Stimulated activated CD8-positive, alpha-beta memory T cell treated with anti-CD3 and anti-CD28 coated beads, Interleukin-7, amount 100 ng/mL, for 48 hours (primary cell): ENCODE data around the gene ESPN.

Experiments
- DNase-seq, 2 donors: peaks; one replicate each; pipeline ENCODE4 v3.0.0-alpha.2; 2020; ENCODE audit warnings: low read depth in 1 of 2; ENCODE audit errors: extremely low read depth in 1 of 2

The ESPN gene

GRCh38 chr1:6495540-6496364, 71.2 kb downstream of the ESPN start:
- no peak for DNase-seq

DNA sequence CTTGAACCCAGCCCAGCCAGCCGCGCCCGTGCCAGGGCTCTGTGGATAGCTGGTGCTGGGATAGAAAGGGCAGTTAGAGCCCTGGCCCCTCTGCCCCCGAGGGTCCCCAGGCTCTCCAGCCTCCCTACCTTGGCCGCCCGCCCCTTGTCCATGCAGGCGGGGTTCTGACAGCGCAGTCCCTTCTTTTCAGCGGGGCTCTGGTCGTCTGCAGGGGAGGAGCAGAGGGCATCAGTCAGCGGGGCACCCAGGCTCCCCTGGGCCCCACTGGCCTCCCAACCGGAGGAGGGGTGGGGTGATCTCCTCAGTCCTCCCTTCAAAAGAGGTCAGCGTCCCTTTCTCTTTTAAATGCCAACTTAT, 71.8 kb downstream of the ESPN start:
- DNase-seq = no peak

GRCh38 chr1:6496890-6497214, 72.3 kb downstream of the ESPN start:
- DNase-seq = no peak

GRCh38 chr1:6497215-6497866, 72.8 kb downstream of the ESPN start:
- no peak for DNase-seq

- no peak for DNase-seq
These were observed 73.4 kb downstream of the ESPN start for GRCh38 chr1:6497867-6498575.

GRCh38 chr1:6498576-6499111, 74.1 kb downstream of the ESPN start:
- no peak for DNase-seq

- no peak for DNase-seq
These were observed 74.7 kb downstream of the ESPN start for GRCh38 chr1:6499296-6499695.

DNA sequence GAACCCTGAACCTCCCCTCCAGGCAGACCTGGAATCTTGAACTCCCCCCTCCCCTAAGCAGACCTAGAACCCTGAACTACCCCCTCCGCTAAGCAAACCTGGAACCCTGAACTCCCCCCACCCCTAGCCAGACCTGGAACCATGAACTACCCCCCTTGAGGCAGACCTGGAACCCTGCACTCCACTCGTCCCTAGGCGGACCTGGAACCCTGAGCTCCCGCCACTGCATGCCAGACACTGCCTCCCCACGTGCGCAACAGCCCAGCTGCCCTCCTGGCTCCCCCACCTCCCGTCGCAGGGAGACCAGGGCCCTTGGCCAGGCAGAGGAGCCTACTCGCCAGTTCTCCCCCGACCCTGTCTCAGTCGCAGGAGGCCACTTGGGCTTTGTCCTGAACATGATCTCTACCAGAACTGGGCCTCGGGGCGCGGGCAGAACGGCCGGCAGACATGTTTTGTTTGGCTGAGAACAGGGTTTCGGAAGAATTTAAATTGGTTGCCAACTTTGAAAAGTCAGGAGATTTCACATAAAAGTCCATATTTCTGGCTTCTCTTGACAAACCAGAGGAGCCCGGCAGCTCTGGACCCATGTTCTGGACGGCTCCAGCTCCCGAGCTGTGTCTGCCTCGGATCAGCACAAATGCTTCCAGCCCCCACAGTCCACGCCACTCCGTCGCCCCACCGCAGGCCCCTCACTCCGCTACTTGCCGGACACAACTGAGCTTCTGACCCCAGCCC, 76.1 kb downstream of the ESPN start:
- no peak for DNase-seq

DNA sequence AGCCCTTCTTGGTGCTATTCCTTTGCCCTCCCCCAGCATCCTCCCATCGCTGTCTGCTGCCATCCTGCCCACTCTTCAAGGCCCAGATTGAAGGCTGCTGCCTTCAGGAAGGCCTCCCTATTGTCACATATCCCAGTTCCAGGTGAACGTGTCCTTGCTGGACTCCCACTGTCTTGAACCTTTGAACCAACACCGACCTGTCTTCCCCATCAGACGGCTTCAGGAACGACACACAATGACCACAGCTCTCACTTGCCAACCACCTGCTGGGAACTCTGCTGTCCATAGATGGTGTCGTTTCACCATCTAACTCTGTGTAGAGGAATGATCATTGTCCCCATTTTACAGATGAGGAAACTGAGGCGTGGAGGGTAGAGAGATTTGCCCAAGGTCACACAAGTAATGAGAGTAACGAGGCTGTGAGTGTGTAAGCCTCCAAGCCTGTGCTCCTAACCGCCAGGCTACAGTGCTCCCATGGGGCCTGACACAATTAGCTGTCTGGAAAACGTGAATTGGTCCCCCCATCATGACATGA, 76.8 kb downstream of the ESPN start:
- DNase-seq = no peak

DNA sequence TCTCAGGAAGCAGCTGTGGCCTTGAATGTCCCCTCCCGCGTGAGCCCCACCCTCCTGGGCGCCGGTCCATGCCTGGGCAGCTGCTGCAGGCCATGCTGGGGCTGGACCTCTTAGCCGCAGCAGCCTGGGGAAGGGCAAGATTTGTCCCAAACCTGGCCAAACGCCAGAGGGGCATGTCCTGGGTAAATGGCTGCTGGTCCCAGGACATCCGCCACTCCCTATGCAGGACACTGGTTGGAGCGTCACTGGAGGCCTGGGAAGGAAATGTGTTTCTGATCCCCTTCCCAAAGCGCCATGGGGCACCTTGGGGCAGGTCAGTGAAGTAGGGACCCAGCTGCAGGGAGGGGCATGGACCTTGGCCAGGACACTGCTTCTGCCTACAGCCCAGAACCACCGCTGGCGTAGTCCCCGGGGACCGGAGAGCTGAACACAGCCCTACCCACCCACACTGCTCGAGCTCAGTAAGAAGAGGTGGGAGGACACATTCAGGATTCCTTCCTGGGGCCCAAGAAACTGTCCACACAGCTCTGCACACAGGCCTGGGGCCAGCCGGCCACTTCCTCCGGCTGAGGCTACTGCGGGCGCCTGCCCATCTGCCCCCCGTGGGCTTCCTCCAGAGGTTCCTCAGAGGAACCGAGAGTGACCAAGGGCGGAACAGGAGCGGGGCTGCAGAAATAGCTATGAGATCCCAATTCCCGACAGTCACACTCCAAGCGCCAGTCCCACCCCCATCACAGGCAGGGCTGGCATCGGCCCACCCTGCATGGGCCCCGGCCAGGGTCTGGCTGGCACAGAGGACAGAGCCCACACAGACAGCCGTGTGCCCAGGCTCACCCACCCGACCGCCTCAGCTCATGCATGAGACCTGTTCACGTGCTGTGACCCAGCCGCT, 77.7 kb downstream of the ESPN start:
- no peak for DNase-seq

DNA sequence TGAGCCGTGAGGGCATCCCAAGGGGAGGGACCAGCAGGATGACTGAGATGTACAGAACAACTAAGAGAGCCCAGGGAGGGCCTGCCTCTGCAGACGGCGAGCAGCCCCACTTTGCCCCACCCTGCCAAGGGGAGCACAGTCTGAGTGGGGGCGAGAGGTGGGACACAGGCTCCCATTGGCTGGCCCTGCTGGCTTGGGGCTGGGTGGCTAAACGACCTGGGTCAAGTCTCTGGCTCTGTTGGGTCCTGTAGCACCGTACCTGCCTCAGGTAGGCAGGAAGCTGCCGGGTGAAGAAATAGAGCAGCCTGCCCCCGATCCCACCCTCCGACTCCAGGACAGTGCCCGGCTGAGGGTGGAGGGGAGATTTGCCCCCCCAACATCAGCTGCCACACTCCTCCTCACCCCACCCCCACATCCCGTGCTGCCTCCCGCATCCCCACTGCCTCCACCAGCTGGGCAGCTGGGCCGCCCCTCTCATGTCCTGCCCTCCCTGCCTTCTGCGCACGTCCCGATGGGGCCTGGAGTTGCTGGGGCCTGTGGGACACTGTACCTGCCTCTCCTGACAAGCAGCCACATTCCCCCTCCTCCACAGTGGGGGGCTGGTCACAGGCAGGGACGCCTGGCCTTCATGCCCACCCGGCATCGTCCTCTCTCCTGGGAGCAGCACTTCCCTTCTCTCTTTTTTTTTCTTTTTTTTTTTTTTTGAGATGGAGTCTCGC, 79.5 kb downstream of the ESPN start:
- DNase-seq = no peak

DNA sequence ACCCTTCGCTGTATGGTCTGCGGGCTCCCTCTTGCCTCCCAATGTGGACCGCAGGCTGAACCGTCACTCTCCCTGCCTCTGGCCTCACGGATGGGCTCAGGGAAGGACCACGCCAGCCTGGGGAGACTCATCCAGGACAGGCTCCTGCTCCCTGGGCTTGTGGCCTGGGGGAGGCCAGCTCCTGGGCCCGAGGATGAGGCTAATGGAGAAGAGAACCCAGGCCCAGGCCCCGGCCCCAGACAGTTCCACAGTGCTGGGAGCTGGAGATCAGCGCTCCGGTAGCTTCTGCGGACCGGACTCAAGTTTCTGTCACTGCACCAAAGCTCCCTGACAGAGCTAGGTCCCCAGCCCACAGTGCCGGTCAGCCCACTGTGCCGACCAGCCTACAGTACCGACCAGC, 80.3 kb downstream of the ESPN start:
- DNase-seq = no peak

DNA sequence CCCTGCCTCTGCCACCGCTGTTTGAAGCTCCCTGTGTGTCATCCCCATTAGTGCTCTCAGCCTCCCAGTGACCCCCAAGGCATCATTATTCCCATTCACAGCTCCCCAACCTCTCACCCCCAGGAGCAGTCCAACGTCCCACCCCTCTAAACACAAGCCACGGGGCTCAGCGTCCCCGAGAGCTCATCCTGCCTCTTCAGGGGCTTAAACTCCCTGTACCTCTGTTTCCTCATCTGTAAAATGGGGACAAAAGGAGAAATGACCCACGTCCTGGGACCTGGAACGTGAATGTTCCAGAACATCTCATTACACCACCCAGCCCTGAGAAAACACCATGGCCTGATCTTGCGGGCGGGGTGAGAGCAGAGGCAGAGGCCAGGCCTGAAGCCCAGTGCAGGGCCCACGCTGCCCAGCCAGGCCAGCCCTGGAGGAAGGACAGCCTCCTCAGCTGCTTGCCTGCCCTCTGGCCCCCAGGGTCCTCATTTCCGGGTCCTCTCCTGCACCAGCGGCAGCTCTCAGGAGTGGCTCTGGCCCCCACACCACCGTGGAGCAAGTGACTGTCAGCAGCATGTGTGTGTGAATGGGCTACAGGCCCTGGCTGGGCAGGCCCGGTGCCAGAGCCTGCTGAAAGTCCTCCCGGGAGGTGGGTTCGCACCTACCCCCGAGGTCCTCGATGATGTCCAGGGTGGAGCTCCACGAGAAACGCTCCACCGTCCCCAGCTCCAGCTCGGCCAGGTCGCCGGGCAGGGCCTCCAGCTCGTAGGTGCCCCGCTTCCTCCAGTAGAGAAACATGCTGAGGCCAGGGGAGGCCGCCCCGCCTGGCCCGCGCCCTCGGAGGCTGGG, 81.0 kb downstream of the ESPN start:
- no peak for DNase-seq

DNA sequence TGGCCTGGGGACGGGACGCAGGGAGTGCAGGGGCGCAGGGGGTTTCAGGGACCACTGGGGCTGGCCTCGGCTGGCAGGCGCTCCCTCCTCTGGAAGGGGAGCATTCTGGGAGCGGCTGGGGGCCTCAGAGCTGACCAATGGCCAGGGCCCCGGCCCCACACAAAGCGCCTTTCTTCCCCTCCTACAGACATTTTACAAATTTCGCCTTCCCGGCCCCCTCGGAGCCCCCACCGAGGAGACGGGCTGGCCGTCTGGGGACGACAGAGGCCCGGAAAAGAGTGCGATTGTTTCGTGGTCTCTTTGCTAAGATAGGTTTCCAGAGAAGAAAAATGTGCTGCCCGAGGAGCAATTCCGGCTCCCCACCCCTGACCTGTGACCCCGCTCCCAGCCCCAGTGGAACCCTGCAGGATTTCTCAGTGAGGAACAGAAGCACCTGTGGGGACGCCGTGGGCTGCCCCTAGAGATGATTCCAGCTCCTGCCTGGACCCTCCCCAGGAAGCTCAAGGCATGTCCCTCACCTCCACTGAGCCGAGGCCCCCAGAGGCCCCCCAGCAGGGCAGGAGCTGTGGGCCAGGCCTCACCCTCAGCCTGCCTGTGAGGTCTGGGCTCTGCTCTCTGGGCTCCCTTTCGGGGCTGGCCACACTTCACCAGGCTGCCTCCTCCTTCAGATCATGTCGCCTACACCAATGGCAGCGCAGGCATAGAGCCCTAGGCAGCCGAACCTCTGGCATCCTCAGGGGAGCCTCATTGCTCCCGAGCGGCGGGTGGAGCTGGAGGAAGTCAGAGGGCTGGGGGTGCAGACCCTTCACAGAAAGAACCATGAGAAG, 81.8 kb downstream of the ESPN start:
- DNase-seq = no peak

- no peak for DNase-seq
These were observed 82.5 kb downstream of the ESPN start for GRCh38 chr1:6507037-6507428.

DNA sequence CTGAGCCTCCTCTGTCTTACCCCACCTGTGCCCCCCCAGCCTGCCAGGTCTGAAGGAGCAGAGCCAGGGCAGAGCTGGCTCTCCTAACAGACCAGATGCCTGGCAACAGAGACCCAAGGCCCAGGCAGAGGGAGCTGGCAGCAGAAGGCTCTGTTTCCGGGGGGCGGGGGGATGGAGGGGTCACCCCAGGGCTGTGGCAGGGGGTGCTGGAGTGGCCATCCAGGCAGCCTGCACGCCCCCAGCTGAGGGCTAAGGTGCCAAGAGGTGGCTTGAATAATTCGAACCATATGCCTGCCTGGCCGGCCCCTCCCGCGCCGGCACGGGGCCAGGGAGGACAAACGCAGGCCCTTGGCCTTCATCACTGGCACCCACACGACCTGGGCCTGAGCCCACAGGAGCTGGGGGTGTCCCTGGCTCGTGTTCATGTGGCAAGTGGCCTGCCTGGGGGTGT, 82.9 kb downstream of the ESPN start:
- no peak for DNase-seq

DNA sequence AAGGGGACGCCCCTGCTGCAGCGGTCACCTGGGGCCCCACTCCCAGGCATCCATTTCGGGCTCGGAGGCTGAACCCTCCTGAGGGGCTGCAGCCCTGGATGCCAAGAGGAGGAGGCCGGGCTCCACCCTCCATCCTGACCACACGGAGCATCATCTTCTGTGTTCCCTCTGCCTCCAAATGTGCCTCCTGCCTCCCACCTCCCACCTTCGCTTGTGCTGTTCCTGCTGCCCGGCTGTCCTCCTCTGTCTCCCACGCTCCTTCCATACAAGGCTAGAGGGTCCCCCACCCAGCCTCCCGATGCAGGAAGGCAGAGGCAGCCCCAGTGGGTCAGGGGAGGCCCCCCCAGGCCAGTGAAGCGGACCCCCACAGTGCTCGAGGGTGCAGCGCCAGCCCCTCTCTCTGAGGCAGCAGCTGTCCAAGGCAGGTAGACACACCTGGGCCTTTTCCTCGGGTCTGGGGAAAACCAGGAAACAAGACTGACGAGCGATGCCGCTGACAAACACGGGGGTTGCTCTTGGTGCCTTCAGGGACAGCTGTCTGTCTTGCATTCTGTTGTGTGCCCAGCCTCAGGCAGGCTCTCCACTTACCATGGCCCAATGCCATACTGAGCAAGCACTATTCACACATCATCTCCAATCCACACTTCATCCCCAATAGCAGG, 83.7 kb downstream of the ESPN start:
- no peak for DNase-seq
